ENCODE data around the gene C1QL2.

The C1QL2 gene

DNA sequence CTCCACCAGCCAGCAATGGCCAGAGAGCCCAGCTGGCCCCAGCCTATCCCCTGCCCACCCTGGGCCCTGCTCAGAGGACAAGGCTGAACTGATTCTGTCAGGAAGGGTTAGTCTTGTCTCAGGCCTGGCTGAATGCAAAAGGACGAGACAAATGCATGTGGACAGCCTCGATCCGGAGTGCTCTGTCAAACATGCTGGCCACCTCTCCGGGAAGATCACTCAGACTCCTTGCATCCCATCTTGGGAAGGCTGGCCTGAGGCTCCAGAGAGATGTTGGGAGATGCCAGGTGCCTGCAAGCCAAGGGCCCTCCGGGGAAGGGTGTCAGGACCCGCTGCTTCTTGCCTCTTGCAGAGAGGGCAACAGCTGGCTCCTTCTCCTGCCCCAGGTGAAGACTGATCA, 20.2 kb upstream of the C1QL2 start:
- DNase-seq, result no peak

DNA sequence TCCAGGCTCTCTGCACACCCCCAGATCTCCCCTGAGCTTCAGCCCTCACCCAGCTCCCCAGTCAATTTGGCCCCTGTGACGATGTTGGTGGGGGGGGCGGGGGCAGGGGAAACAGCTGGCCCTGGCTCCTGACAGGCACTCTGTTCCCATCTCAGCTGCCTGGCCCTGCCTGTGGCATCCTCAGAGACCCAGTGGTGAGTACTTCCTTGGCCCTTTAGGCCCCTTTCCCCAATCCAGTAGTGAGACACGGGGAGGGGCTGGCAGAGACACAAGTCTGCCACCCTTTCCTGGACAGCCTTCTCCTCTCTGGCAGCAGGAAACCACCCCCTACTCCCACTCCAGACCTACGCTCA, 19.3 kb upstream of the C1QL2 start:
- DNase-seq, result no peak

- no peak for DNase-seq
These were observed 18.8 kb upstream of the C1QL2 start for GRCh38 chr2:119177171-119177837.

DNA sequence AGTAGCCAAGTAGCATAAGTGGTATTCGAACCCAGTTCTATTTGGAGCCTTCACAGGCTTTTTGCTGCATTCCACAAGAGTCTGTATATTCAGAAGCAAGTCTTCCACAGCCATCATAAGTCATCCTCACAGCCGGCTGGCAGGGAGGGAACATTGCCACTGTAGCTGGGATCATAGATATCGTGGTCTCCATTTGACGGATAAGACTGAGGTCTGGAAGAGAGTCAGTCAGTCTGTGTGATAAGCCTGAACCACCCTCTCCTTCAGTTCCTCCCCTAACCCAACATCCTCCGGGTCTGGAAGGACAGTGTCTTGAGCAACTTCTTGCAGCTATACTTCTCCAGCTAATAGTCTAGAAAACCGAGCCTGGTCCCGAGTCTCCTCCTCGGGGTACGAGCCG, 17.0 kb upstream of the C1QL2 start:
- no peak for DNase-seq

DNA sequence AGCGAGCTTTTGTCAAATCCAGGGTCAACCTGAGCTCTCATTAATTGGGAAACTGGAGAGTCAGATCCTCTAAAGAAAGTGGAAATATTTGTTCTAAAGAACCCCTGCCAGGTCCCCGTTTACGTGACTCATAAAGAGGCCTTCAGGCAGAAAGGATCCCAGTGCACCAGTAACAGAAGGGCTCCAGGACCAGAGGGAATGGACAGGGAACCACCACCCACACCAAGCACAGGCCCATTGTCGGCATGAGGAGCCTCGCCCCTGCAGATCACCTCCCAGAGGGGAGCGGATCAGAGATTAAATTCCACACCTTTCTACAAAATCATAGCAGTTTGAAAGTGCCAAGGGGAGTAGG, 16.4 kb upstream of the C1QL2 start:
- DNase-seq, result no peak

DNA sequence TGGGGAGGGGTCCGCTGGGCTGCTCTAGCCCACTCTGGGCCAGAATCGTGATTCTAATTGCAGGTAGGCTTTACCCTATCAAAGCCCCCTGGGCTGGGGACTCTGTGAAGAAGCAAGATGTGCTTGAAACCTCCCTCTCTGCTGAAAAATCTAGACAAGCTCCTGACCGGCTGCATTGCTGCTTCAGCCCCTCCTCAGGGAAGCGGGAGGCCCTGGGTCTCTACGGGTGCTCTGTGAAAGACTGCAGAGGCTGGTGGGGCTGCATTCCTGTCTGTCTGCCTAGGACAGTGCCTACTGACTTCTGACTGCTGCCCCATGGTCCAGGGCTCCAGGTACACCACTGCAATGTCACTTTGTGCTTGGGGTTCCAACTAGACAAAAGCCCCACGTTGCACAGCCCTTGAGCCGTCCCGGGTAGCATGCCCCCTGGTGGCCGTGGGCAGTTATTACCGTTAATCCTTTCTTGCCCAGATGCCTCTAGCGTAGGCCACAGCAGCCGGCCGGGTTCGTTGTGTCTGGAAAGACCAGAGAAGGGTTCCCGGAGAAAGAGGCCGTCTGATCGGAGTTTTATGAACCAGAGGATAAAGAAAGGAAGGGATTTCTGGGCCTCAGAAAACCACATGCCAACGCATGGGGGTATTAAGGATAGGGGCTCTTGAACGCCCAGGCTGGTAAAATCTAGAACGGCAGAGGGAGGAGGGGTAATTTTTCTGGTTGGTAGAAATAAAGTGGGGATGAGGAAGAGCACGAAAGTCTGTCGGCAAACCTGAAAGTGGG, 15.9 kb upstream of the C1QL2 start:
- DNase-seq, result peak; percentile 13 to 46 (median 44)

- DNase-seq, result no peak
These were observed 15.1 kb upstream of the C1QL2 start for GRCh38 chr2:119173556-119174060.

DNA sequence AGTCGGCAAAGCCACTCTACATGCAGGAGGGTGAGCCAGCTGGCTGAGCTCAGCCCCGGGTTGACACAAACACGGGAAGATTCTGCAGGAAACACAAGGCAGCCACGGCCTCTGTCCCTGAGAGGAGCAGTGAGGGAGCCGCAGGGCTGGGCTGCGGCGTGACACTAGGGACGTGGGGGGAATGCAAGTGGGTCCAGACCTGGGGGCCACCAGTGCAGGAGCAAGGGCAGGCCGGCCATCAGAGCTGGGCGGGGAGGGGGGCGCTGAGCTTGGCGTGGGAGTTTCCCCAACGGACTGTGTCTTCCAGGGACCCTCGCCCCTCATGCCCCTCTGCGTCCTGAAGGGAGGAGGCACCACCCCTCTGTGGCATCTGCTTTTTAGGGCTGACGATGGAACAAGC, 12.0 kb upstream of the C1QL2 start:
- no peak for DNase-seq

DNA sequence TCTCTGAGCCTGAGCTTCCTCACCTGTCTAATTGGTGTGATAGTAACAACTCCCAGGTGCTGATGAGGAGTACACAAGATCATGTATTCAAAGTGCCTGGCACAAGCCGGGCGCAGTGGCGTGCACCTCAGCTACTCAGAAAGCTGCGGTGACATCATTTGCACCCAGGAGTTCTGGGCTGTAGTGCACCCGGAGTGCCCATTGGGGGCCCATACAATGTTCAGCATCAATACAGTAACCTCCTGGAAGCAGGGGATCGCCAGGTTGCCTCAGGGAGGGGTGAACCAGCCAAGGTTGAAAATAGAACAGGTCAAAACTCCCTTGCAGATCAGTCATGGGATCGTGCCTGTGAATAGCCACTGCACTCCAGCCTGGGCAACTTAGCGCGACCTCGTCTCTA, 11.2 kb upstream of the C1QL2 start:
- no peak for DNase-seq

DNA sequence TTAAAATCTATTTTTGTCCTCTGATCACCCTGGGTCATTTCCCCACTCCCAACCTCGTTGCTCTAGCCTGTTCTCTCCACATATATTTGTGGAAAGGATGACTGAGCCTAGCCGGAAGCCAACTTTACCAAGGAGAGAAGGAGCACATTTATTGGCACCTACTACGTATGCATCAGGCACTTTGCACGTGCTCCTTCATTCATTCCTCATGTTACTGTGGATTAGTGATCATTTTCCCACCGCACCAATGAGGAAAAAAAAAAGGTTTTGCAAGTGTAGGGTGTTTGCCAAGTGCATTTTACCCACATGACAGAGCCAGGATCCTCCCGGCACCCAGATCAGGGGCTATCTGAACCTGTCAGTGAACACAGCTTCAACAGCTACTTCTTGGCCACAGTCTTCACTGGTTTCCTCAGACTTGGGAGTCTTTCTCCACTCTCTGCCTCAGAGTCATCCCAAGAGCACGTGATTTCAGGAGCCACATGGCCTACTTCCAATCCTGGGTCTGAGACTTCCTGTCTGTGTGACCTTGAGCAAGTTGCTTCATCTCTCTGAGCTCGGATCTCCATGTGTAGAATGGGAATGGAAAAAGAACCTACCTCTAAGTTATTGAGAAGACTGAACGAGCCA, 1.9 kb upstream of the C1QL2 start:
- DNase-seq, result no peak

- DNase-seq, result no peak
These were observed 570 bp downstream of the C1QL2 start for GRCh38 chr2:119157850-119158511.

DNA sequence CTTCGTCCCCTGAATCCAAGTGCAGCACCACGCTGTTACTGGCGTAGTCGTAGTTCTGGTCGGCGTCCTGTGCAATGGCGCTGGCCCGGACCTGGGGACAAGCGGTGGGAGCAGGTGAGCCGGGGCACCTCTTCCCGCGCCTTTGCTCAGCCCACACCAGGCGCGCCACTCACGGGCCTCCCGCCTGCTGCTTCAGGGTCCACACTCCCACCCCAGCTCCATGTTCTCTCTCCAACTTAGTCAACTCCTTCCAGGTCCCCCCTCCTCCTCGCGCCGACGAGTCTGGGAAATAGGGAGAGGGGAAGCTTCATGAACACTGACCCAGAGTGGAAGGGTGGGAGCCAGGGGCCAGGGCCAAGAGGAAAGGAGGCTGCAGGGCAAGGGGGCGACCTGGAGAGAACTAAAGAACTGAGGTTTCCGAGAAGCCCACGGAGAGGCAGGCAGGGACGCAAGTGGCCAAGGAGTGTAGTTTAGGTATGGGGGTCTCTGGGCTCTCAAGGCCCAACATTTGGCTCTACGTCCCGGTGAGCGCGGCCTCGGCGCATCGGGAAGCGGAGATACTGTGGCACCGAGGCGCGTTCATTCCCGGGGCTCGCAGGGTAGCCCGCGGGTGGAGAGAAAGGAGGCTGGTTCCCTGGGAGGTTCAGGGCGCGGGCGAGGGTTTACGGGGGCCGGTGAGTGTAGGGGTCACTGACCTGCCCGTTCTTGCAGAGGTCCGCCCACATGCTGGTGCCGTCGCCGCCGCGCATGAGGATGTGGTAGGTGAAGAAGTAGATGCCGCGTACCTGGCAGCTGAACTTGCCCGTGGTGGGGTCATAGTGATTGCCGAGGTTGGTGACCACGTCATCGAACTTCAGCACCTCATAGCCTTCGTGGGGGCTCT, 1.4 kb downstream of the C1QL2 start:
- no peak for DNase-seq

GRCh38 chr2:119156105-119156890, 2.3 kb downstream of the C1QL2 start:
- DNase-seq, result no peak

DNA sequence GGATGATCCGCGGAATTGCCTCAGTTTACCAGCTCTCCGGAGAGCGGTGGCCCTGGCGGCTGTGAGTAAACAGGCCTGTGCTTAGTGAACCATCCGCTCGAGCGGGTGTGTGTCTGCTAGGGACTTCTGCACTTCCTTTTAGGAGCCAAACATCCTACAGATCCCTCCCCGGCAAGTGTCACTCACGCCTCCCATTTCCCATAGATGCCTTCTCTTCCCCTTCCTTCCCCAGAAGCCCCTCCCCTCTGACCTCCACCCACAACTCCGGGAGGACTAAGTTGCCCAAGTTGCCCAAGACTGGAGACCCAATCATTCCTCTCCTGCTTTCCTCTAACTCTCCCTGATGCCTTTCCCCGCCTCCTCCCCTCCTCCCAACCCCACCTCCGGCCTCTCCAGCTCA, 2.9 kb downstream of the C1QL2 start:
- no peak for DNase-seq

DNA sequence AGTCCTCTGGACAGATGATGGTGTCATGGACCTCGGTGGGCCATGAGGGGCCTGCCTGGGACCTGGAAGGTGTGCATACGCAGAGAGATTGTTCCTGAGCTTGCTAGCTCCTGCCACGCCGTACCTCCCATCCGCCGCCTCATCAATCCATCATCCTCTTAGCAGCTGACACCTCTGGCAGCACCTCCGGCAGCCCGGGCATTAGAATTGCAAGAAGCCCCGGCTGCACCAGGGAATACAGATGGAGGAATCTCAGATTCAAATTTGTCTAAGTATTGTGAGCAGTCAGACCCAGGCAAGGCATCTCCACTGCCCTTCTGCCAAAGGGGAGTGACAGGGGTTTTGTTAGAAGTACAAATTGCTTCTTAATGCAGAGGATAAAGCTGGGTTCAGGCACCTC, 4.5 kb downstream of the C1QL2 start:
- DNase-seq, result no peak

DNA sequence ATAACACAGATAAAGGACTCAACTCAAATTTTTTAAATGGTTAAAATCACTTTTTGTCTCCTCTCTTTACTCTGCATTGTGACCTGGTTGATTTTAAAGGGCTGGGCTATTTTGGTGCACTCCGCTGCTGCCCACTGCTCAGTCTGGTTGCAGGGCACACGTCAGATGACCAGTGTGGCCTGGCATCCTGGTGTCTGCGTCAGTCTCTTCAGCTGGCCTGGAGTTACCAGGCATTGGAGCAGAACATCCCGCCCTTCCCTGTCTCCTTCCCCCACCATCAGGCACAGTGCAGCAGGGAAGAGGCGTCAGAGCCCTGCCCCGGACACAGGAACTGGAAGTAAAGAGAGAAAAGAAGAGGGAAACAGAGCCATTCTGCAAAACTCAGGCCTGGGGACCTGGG, 8.9 kb downstream of the C1QL2 start:
- DNase-seq, result no peak

GRCh38 chr2:119147776-119148715, 10.5 kb downstream of the C1QL2 start:
- DNase-seq, result no peak

DNA sequence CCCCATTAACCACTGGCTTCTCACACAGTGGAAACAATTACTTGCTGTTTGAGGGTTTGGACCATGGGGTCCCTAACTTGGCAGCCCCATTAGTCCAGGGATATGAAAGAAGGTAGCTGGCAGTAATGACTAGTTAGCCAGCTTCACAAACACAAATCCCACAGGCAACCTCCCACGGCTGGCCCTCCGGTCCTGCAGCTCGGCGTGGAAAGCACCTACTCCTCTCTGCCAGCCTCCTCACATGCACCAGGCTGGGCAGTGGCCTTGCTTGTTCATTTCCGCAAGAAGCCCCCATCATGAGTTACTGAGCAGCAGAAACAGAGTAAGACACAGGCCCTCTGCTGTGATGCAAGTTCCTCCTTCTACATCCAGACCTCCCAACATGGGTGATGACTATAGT, 13.7 kb downstream of the C1QL2 start:
- no peak for DNase-seq

- no peak for DNase-seq
These were observed 15.7 kb downstream of the C1QL2 start for GRCh38 chr2:119142824-119143223.

DNA sequence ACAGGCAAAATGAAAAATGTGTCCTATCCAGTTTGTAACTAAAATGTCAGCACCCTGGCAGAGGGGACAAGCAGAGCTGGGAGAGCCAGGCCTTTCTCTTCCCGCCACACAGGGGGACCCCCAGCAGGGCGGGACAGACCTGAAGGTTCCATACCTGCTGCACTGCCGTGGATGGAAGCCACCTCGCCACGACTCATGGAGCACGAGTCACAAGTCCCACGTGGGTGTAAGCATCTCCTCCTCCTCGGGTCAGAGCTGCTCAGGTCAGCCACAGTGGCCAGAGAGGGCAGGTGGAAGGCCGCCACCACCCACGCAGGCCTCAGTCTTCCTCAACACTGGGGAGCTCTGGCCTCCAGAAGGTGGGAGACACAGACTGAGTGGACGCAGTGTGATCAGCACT, 21.0 kb downstream of the C1QL2 start:
- DNase-seq, result no peak

DNA sequence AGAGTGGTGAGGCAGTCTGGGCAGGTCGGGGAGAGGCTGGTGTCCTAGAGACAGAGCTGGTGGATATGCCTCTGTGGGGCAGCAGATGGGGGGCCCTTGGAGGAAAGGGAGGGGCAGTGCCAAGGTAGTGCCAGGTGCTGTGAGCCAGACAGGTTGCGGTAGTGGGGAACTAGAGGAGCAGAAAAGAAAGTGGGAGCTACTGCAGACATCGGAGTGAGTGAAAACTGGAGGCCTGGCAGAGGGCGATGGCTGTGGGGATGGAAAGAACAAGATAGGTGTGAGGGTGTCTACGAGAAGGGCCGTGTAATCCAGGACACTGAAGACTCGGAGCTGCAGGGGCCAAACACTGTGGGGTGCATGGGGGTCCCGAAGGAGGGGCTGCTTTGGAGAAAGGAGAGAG, 21.7 kb downstream of the C1QL2 start:
- no peak for DNase-seq
